ENCODE measurements around the gene SLC5A10. TPM values are rescaled to one million over a fixed set of nuclear protein-coding genes. Genes with fewer than 3 reads are reported as not detected.

The SLC5A10 gene
- total RNA-seq, 1 donor from 2014 or later, result not detected

- DNase-seq (no peak), ATAC-seq (no peak)
- intact Hi-C loops (cut with DNase I), result loop anchor here (10.0 kb wide), 1 partner anchor 54 kb away; no protein-coding TSS in a partner anchor
These were observed 18.9 kb downstream of the SLC5A10 start for GRCh38 chr17:18970582-18971480.

GRCh38 chr17:18971801-18972200, 19.8 kb downstream of the SLC5A10 start:
- H3K9me3 ChIP-seq, result no peaks in the 10 kb centered on the region
- no peak overlapping the region for H3K4me3 ChIP-seq
- peaks cover 14% of the 10 kb centered on the region for H3K4me1 ChIP-seq
- DNase-seq, result no peak
- no peak overlapping the region for H3K27ac ChIP-seq
- intact Hi-C loops (cut with DNase I), result loop anchor here (10.0 kb wide), 1 partner anchor 53 kb away; no protein-coding TSS in a partner anchor
- ATAC-seq, result no peak
- TF ChIP-seq CTCF (IDR thresholded peaks at IDR 0.05), result no peak
- H3K36me3 ChIP-seq, result no peaks in the 10 kb centered on the region
- H3K27me3 ChIP-seq, result no peaks in the 10 kb centered on the region

More at GRCh38 chr17:18970582-18971480, 18.9 kb downstream of the SLC5A10 start:
- TF ChIP-seq CTCF (IDR thresholded peaks at IDR 0.05), result no peak
- no peaks in the 10 kb centered on the region for H3K27me3 ChIP-seq
- H3K9me3 ChIP-seq, result no peaks in the 10 kb centered on the region
- H3K4me3 ChIP-seq, result no peak overlapping the region
- no peak overlapping the region for H3K27ac ChIP-seq
- H3K4me1 ChIP-seq, result peaks cover 14% of the 10 kb centered on the region
- H3K36me3 ChIP-seq, result no peaks in the 10 kb centered on the region

GRCh38 chr17:18974407-18975149, 22.6 kb downstream of the SLC5A10 start:
- H3K9me3 ChIP-seq, result no peaks in the 10 kb centered on the region
- DNase-seq (no peak), ATAC-seq (no peak)
- TF ChIP-seq CTCF (IDR thresholded peaks at IDR 0.05), result no peak
- H3K4me1 ChIP-seq, result no peaks in the 10 kb centered on the region
- H3K36me3 ChIP-seq, result peaks cover 5% of the 10 kb centered on the region
- H3K27ac ChIP-seq, result no peak overlapping the region
- H3K4me3 ChIP-seq, result no peak overlapping the region
- no peaks in the 10 kb centered on the region for H3K27me3 ChIP-seq
- intact Hi-C loops (cut with DNase I), result loop anchor here (10.0 kb wide), 1 partner anchor 50 kb away; no protein-coding TSS in a partner anchor

GRCh38 chr17:18975597-18975996, 23.6 kb downstream of the SLC5A10 start:
- no peaks in the 10 kb centered on the region for H3K9me3 ChIP-seq
- no peak for ATAC-seq
- TF ChIP-seq CTCF (IDR thresholded peaks at IDR 0.05), result no peak
- DNase-seq, result no peak
- no peak overlapping the region for H3K27ac ChIP-seq
- H3K4me1 ChIP-seq, result no peaks in the 10 kb centered on the region
- no peaks in the 10 kb centered on the region for H3K27me3 ChIP-seq
- intact Hi-C loops (cut with DNase I), result loop anchor here (10.0 kb wide), 1 partner anchor 49 kb away; no protein-coding TSS in a partner anchor
- peaks cover 5% of the 10 kb centered on the region for H3K36me3 ChIP-seq
- H3K4me3 ChIP-seq, result no peak overlapping the region

- ATAC-seq (no peak), DNase-seq (no peak)
- Histone ChIP-seq H3K27me3 (no peaks in the 10 kb centered on the region), H3K4me3 (no peak overlapping the region), H3K36me3 (peaks cover 5% of the 10 kb centered on the region), H3K27ac (no peak overlapping the region), H3K9me3 (no peaks in the 10 kb centered on the region), H3K4me1 (no peaks in the 10 kb centered on the region)
- intact Hi-C loops (cut with DNase I), result loop anchor here (10.0 kb wide), 1 partner anchor 49 kb away; no protein-coding TSS in a partner anchor
- TF ChIP-seq CTCF (IDR thresholded peaks at IDR 0.05), result no peak
These were observed 24.2 kb downstream of the SLC5A10 start for GRCh38 chr17:18976201-18976600.
